Gastroesophageal sphincter (tissue), 3 donors: ENCODE results near the gene CASKIN1.

Experiments
- EP300 ChIP-seq: sonication (generic); formaldehyde crosslinking; IDR thresholded peaks from one replicate; pipeline ENCODE4 v1.6.1; 2017; ENCODE audit warnings: antibody characterized with exemption, mild to moderate bottlenecking
- POLR2A ChIP-seq, 2 donors: fragments of 450-650 bp; IDR thresholded peaks; one replicate each; pipeline ENCODE4 v1.6.1; 2017; ENCODE audit warnings: antibody characterized with exemption in 2 of 2, mild to moderate bottlenecking in 2 of 2, moderate library complexity in 1 of 2
- TF ChIP-seq, protein P1 (sequence below), 4 experiments: fragments of 200-600 bp in 2 of 4; fragments of 450-650 bp in 2 of 4; sonication (generic) in 1 of 4; IDR thresholded peaks; one replicate each; pipeline ENCODE4 v1.5.1; 2017 to 2019; ENCODE audit warnings: antibody characterized with exemption in 4 of 4, mild to moderate bottlenecking in 2 of 4, moderate library complexity in 2 of 4

- TF ChIP-seq, protein P1, sequence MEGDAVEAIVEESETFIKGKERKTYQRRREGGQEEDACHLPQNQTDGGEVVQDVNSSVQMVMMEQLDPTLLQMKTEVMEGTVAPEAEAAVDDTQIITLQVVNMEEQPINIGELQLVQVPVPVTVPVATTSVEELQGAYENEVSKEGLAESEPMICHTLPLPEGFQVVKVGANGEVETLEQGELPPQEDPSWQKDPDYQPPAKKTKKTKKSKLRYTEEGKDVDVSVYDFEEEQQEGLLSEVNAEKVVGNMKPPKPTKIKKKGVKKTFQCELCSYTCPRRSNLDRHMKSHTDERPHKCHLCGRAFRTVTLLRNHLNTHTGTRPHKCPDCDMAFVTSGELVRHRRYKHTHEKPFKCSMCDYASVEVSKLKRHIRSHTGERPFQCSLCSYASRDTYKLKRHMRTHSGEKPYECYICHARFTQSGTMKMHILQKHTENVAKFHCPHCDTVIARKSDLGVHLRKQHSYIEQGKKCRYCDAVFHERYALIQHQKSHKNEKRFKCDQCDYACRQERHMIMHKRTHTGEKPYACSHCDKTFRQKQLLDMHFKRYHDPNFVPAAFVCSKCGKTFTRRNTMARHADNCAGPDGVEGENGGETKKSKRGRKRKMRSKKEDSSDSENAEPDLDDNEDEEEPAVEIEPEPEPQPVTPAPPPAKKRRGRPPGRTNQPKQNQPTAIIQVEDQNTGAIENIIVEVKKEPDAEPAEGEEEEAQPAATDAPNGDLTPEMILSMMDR (IDR thresholded peaks at IDR 0.05) = no peak
- no peak for TF ChIP-seq POLR2A (IDR thresholded peaks at IDR 0.05)
- no peak for TF ChIP-seq EP300
Measured at GRCh38 chr16:2167068-2167638, 29.3 kb downstream of the CASKIN1 start.
